ENCODE data around the gene LAMTOR3.
A peak's percentile ranks its signal among the peaks of the same experiment; 100 is the strongest.

LAMTOR3 gene

DNA sequence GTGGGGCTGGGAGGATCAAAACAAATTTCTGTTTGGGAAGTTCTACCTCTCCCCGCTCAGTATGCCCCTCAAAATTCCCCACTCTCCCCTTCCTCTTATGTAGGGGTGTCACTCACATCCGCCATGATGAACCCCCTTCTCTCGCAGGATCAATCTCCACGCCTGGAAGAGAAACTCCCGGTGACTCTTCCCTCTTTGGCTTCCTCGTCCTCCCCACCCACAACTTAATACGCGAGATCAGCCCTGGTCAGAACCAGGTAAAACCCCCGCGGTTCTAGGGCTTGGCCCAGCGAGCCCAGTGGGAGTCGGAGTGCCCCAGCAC lies 427 bp downstream of the LAMTOR3 start:
- DNase-seq (ENCODE audit: insufficient read length, low spot score) (peak; percentile 1), FAIRE-seq (no peak)
- no peak for TF ChIP-seq POLR2A (IDR thresholded peaks at IDR 0.05; ENCODE audit: low read depth, low read length)
- TF ChIP-seq POLR2AphosphoS5 (IDR thresholded peaks at IDR 0.05; ENCODE audit: low read depth, low read length), result no peak; the same call in 1 of the 2 replicates
- no peak for TF ChIP-seq PAX5 (IDR thresholded peaks at IDR 0.05; ENCODE audit: insufficient read depth, low read length, severe bottlenecking)
- no peak for TF ChIP-seq SPI1 (IDR thresholded peaks at IDR 0.05; ENCODE audit: low read depth, low read length)
- TF ChIP-seq POU2F2 (IDR thresholded peaks at IDR 0.05; ENCODE audit: low read depth, low read length), result no peak
- no peak for TF ChIP-seq TAF1 (IDR thresholded peaks at IDR 0.05; ENCODE audit: low read depth, low read length)

DNA sequence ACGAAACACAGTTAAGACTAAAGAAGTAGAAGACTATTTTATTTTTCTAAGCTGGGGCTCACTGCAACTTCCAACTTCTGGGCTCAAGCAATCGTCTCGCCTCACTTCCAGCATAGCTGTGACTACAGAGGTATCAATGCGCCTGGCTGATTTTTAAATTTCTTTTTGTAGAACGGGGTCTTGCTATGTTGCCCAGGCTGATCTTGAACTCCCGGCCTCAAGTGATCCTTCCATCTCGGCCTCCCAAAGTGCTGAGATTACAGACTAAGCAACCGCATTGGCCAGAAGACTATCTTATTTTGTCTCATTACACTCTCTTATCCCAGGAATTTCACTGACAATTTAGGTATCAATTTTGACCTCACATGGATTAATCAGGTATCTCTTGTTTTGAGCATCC lies 1.2 kb downstream of the LAMTOR3 start:
- TF ChIP-seq TAF1 (IDR thresholded peaks at IDR 0.05; ENCODE audit: low read depth, low read length) (no peak), SPI1 (IDR thresholded peaks at IDR 0.05; ENCODE audit: low read depth, low read length) (no peak), POLR2AphosphoS5 (IDR thresholded peaks at IDR 0.05; ENCODE audit: low read depth, low read length) (no peak)
- FAIRE-seq, result no peak
- no peak for DNase-seq (ENCODE audit: insufficient read length, low spot score)

DNA sequence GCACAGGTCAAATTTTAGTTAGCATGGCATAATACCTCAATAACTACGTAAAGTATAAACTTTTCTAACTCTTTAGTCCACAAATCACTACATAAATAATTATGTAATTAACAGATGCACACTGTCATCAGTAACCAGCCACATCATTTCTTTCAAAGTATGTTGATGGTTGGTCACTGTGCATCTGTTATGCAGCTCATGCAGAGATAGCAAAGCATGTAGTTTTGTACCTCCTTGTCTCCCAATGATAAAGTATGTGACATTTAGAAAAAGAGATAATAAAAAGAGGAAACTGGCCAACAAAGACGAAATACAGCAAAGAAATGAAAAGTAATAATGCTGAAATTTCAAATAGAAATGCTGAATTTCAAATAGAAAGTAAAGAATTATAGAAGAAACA lies 2.9 kb downstream of the LAMTOR3 start:
- FAIRE-seq (no peak), DNase-seq (ENCODE audit: insufficient read length, low spot score) (no peak)
- no peak for TF ChIP-seq TAF1 (IDR thresholded peaks at IDR 0.05; ENCODE audit: low read depth, low read length)
- no peak for TF ChIP-seq PAX5 (IDR thresholded peaks at IDR 0.05; ENCODE audit: insufficient read depth, low read length, severe bottlenecking)
- no peak for TF ChIP-seq POLR2A (IDR thresholded peaks at IDR 0.05; ENCODE audit: low read depth, low read length)
- no peak for TF ChIP-seq POU2F2 (IDR thresholded peaks at IDR 0.05; ENCODE audit: low read depth, low read length)
- no peak for TF ChIP-seq POLR2AphosphoS5 (IDR thresholded peaks at IDR 0.05; ENCODE audit: low read depth, low read length)

DNA sequence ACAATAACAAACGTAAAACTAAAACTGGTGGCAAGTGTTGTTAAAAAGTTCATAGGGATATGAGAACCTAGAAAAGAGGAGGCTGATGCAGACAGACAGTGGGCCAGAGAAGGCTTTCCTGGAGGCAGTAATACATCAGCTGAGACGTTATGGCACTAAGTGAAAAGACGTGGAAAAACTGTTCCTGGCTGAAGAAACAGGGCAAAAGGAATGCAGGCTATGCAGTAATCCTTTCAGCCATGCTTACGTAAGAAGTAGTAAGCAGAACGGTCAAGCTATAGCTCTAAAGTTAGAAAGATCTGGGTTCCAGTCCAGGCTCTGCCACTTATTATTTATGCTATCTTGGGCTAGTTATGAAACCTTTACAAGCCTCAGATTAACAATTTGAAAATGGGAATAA lies 6.4 kb downstream of the LAMTOR3 start:
- DNase-seq (ENCODE audit: insufficient read length, low spot score), result no peak
- no peak for FAIRE-seq
- TF ChIP-seq TAF1 (IDR thresholded peaks at IDR 0.05; ENCODE audit: low read depth, low read length), result no peak
- no peak for TF ChIP-seq POU2F2 (IDR thresholded peaks at IDR 0.05; ENCODE audit: low read depth, low read length)

DNA sequence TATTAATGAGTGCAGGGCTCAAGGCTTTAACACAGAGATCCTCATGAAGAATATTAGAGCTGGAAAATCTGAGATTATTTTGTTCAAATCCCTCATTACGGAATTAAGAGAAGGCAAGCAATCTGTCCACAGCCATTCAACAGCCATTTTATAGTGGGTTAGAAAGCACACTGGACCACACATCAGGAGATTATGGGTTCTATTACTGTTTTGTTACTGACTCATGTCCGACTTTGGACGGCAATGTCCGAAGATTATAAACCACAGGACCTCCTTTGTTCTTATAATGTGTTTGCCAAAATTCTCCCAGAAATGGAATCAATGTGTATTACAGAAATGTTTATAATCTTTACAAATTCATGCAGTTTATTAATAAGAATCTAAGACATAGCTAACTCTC lies 8.1 kb downstream of the LAMTOR3 start:
- DNase-seq (ENCODE audit: insufficient read length, low spot score), result no peak
- FAIRE-seq, result no peak
- TF ChIP-seq PAX5 (IDR thresholded peaks at IDR 0.05; ENCODE audit: insufficient read depth, low read length, severe bottlenecking), result no peak
- TF ChIP-seq POU2F2 (IDR thresholded peaks at IDR 0.05; ENCODE audit: low read depth, low read length), result no peak
- TF ChIP-seq POLR2A (IDR thresholded peaks at IDR 0.05; ENCODE audit: low read depth, low read length), result no peak
- no peak for TF ChIP-seq TAF1 (IDR thresholded peaks at IDR 0.05; ENCODE audit: low read depth, low read length)
- no peak for TF ChIP-seq POLR2AphosphoS5 (IDR thresholded peaks at IDR 0.05; ENCODE audit: low read depth, low read length)
- TF ChIP-seq SPI1 (IDR thresholded peaks at IDR 0.05; ENCODE audit: low read depth, low read length), result no peak

DNA sequence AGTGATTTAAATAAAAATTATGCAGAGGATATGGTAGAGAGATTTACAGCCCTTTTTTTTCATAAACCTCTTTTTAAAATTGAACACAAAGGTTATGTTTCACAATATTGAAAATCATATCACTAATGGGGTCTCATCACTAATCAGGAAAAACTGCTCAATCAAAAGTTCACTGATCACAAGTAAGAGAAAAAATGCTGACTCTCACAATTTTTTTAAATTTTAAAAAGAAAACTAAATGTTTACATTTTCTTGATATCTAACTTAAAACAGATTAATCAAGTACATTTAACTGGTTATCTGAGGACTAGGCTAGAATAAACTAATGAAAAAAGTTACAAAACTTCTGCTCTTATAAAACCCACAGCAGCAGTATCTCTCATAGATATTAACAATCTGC lies 8.5 kb downstream of the LAMTOR3 start:
- FAIRE-seq (no peak), DNase-seq (ENCODE audit: insufficient read length, low spot score) (no peak)
- TF ChIP-seq PAX5 (IDR thresholded peaks at IDR 0.05; ENCODE audit: insufficient read depth, low read length, severe bottlenecking) (no peak), SPI1 (IDR thresholded peaks at IDR 0.05; ENCODE audit: low read depth, low read length) (no peak), POLR2AphosphoS5 (IDR thresholded peaks at IDR 0.05; ENCODE audit: low read depth, low read length) (no peak), POLR2A (IDR thresholded peaks at IDR 0.05; ENCODE audit: low read depth, low read length) (no peak), POU2F2 (IDR thresholded peaks at IDR 0.05; ENCODE audit: low read depth, low read length) (no peak), TAF1 (IDR thresholded peaks at IDR 0.05; ENCODE audit: low read depth, low read length) (no peak)

DNA sequence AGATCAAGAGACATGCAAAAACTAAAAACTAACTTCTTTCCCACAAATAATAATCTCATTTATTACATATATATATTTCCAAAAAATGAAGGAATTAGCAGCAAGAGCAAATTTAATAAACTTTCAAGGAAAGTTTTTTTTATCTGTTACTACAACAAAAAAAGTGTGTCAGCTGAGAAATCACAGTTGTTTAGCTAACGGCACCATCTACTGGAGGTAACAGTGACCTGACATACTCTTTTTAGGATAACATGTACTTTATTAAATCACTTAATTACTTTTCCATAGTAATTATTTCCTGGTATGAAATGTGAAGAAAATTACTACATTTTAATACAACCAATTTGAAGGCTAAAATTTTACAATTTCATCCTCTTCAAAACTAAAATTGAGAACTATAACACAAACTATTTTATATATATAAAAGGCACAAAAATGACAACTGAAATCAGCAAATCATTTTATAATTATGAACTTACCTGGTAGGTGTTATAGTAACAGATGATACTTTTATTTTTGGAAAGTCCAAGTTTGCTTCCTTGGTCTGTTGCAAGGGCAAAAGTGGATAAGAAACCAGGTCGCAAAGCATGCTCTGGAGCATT lies 9.1 kb downstream of the LAMTOR3 start:
- DNase-seq (ENCODE audit: insufficient read length, low spot score), result no peak
- FAIRE-seq, result no peak
- TF ChIP-seq POLR2AphosphoS5 (IDR thresholded peaks at IDR 0.05; ENCODE audit: low read depth, low read length) (no peak), POLR2A (IDR thresholded peaks at IDR 0.05; ENCODE audit: low read depth, low read length) (no peak), POU2F2 (IDR thresholded peaks at IDR 0.05; ENCODE audit: low read depth, low read length) (no peak), TAF1 (IDR thresholded peaks at IDR 0.05; ENCODE audit: low read depth, low read length) (no peak), PAX5 (IDR thresholded peaks at IDR 0.05; ENCODE audit: insufficient read depth, low read length, severe bottlenecking) (no peak), SPI1 (IDR thresholded peaks at IDR 0.05; ENCODE audit: low read depth, low read length) (no peak)

DNA sequence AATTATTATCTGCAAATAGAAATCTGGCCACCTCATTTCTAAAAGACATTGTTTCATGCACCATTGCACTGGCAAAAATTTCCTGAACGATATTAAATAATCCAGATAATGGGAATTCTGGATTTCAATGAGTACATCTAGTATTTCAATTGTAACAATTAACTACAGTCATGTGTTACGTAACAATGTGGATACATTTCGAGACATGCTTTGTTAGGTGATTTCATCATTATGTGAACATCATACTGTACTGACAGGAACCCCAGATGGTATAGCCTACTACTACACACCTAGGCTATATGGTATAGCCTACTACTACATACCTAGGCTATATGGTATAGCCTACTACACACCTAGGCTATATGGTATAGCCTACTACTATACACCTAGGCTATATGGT lies 14.8 kb downstream of the LAMTOR3 start:
- FAIRE-seq (peak; percentile 88), DNase-seq (ENCODE audit: insufficient read length, low spot score) (no peak)

DNA sequence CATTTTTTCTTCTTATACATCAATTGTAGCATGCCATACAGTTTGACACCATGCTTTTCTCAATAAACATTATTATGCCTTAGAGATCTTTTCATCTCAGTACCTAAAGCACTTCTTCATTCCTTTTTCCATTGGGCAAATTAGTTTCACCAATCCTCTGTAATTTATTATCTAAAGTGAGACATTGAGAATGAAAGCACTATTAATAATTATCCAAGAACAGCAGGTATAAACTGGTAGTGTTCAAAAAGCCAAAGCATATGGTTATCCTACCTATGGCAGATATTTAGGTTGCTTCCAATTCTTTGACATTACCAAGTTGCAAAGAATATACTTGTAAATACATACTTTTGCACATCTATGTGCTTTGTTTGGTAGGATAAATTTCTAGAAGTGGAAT lies 15.6 kb downstream of the LAMTOR3 start:
- TF ChIP-seq POU2F2 (IDR thresholded peaks at IDR 0.05; ENCODE audit: low read depth, low read length), result no peak
- DNase-seq (ENCODE audit: insufficient read length, low spot score) (no peak), FAIRE-seq (no peak)

More for the DNA sequence above, 14.8 kb downstream of the LAMTOR3 start:
- TF ChIP-seq POU2F2 (IDR thresholded peaks at IDR 0.05; ENCODE audit: low read depth, low read length) (no peak), SPI1 (IDR thresholded peaks at IDR 0.05; ENCODE audit: low read depth, low read length) (no peak), POLR2A (IDR thresholded peaks at IDR 0.05; ENCODE audit: low read depth, low read length) (no peak), POLR2AphosphoS5 (IDR thresholded peaks at IDR 0.05; ENCODE audit: low read depth, low read length) (no peak), TAF1 (IDR thresholded peaks at IDR 0.05; ENCODE audit: low read depth, low read length) (no peak), PAX5 (IDR thresholded peaks at IDR 0.05; ENCODE audit: insufficient read depth, low read length, severe bottlenecking) (no peak)

DNA sequence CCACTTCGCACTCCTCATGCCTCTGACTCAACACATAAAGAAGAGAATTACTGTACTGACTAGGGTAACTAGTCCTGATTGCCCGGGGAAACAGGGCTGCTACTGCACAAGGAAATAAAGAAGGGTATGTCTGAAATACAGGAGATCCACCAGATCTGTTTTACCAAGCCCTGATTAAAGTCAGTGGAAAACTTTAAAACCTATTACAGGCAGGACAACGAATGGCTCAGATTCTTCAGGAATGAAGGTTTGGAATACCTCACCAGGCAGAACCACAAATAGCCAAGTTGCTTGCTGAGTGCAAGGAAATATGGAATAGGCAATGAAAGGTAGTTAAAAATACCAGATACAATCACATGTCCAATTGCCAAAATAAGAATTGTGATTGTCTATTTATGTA lies 17.3 kb downstream of the LAMTOR3 start:
- FAIRE-seq (no peak), DNase-seq (ENCODE audit: insufficient read length, low spot score) (no peak)
- TF ChIP-seq POLR2A (IDR thresholded peaks at IDR 0.05; ENCODE audit: low read depth, low read length) (no peak), POU2F2 (IDR thresholded peaks at IDR 0.05; ENCODE audit: low read depth, low read length) (no peak), TAF1 (IDR thresholded peaks at IDR 0.05; ENCODE audit: low read depth, low read length) (no peak), PAX5 (IDR thresholded peaks at IDR 0.05; ENCODE audit: insufficient read depth, low read length, severe bottlenecking) (no peak), POLR2AphosphoS5 (IDR thresholded peaks at IDR 0.05; ENCODE audit: low read depth, low read length) (no peak), SPI1 (IDR thresholded peaks at IDR 0.05; ENCODE audit: low read depth, low read length) (no peak)
